Kidney (tissue), 22 donors: ENCODE data around the gene CFAP74. TPM values are rescaled to one million over a fixed set of nuclear protein-coding genes. Genes with fewer than 3 reads are reported as not detected.

ENCODE experiments used
- DNase-seq, 5 donors: peaks; one replicate each; pipeline ENCODE4 v3.0.0-alpha.2; 2013 to 2020
- FAIRE-seq: peaks from 2 replicates; lab custom pipeline; 2012; peaks lifted over from hg19 to GRCh38; lab: Jason Lieb, UNC
- H3K27ac ChIP-seq, 2 donors: one replicate each; pipeline ENCODE4 v1.7.0; 2013; ENCODE audit warnings: low read depth in 2 of 2, low read length in 2 of 2, inconsistent platforms in 1 of 2
- H3K27me3 ChIP-seq: one replicate; pipeline ENCODE4 v1.7.1; 2013; ENCODE audit warnings: low read length, inconsistent platforms; ENCODE audit not compliant: control insufficient read depth, insufficient read depth
- H3K36me3 ChIP-seq, 3 donors: one replicate each; pipeline versions ENCODE4 v1.7.0 to v1.7.1; 2013; ENCODE audit warnings: low read length in 3 of 3, control low read depth in 1 of 3, inconsistent platforms in 1 of 3; ENCODE audit not compliant: insufficient read depth in 3 of 3, control insufficient read depth in 2 of 3
- H3K4me1 ChIP-seq, 3 donors: one replicate each; pipeline versions ENCODE4 v1.7.0 to v1.7.1; 2013; ENCODE audit warnings: low read length in 3 of 3, inconsistent platforms in 1 of 3, low read depth in 1 of 3; ENCODE audit not compliant: control insufficient read depth in 2 of 3, insufficient read depth in 2 of 3
- H3K4me3 ChIP-seq, 3 donors: one replicate each; pipeline versions ENCODE4 v1.7.0 to v1.8.1; 2013; ENCODE audit warnings: low read length in 3 of 3, control low read depth in 1 of 3, inconsistent platforms in 1 of 3
- H3K9ac ChIP-seq, 3 donors: one replicate each; pipeline versions ENCODE4 v1.7.0 to v1.7.1; 2013; ENCODE audit warnings: low read length in 3 of 3, control low read depth in 1 of 3, inconsistent platforms in 1 of 3
- H3K9me3 ChIP-seq, 3 donors: one replicate each; pipeline versions ENCODE4 v1.7.0 to v1.7.1; 2013; ENCODE audit warnings: low read length in 3 of 3, control low read depth in 1 of 3, inconsistent platforms in 1 of 3; ENCODE audit not compliant: control insufficient read depth in 2 of 3, insufficient read depth in 1 of 3
- intact Hi-C: fragments of 100-400 bp; cut with DNase I; formaldehyde crosslinking; loops from one replicate; pipeline ENCODE4 v1.11.1; 2022
- long read RNA-seq, 10 donors: library from polyadenylated mRNA in 1 of 10; unstranded in 1 of 10; transcript quantifications; one replicate each; pipeline ENCODE4 v2.0.0 and lab custom pipeline, GENCODE V29; 2021 to 2026
- polyA plus RNA-seq: library from polyadenylated mRNA; stranded (reverse); fragments of 350-450 nt; fragmentation: Illumina TruSeq; extraction: RNeasy Lipid Tissue Mini Kit (QIAGEN cat#74804); gene quantifications from one replicate; pipeline ENCODE4 v1.2.3, GENCODE V29; 2014; ENCODE audit warnings: low read depth, low replicate concordance; ENCODE audit not compliant: insufficient read depth
- total RNA-seq: library from RNA; stranded (reverse); fragmentation: NEBNext Ultra II Directional; extraction: Animal tissue kit (Norgen Biotek cat#: 25700); gene quantifications from one replicate; pipeline ENCODE4 v1.2.1, GENCODE V29; 2021
- TF ChIP-seq, protein P1 (sequence below): IDR thresholded peaks from 3 replicates; pipeline ENCODE4 v1.5.1; 2012; ENCODE audit warnings: mild to moderate bottlenecking, moderate library complexity, borderline replicate concordance; ENCODE audit not compliant: insufficient read depth; ENCODE audit errors: extremely low read depth
- donor health status: control.
- donor health status: control.
- donor health status: control.
- donor health status: control.
- donor health status: control.
- donor health status: DM: yes; HTN: yes; CAD: no.
- donor health status: Normal renal cell carcinoma (clear cell type).

Gene CFAP74
- total RNA-seq (not detected), polyA plus RNA-seq (not detected)
- long read RNA-seq, donor 1: 0 reads
- long read RNA-seq, donor 2: 0 reads
- long read RNA-seq, donor 3: 0 reads
- long read RNA-seq, donor 4: 0 reads
- long read RNA-seq, donor 5: 0 reads
- long read RNA-seq, donor 6: 0 reads
- long read RNA-seq, donor 7: 0 reads
- long read RNA-seq, donor 8: 0 reads
- long read RNA-seq, donor 9: 0 reads
- long read RNA-seq, donor 10: 0 reads

DNA sequence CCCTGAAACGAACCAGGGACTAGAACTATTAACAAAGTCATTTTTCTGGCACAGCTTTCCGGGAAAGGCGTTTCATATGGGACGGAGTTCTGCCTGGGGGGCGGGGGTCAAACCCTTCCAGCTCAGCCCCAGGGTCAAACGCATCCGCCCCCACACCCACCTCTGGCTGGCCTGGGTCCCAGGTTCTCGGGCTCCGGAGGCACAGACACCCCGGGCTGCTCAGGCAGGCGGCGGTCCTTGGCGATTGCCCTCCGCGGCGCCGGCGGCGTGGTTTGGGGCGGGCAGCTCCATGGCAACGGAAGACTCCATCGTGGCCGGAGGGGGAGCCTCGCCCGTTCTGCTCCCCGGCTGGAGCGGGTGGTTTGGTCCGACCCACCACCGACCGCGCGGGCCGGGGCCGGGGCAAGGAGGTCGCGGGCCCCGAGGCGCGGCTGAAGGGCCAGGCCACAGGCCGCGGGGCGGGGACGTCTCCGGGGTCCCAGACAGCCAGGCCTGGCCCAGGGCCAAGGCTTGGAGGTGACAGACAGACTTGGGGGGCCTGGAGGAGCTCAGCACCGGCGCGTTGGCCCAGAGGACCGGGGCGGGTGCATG is at the start of gene CFAP74:
Gene CFAP74 (minus strand): TSS at position 246 of the 591 bp plus-strand sequence. CDS start 12,830 bp downstream, outside the sequence.
- intact Hi-C loops: no loop called here
- H3K9me3 ChIP-seq: no peaks in the 10 kb centered on the region
- FAIRE-seq: no peak
- H3K4me3 ChIP-seq: no peak within 1 kb of the TSS
- DNase-seq: peak in 4 of 5 donors; percentile 82 to 87 (median 82)
- TF ChIP-seq, protein P1, sequence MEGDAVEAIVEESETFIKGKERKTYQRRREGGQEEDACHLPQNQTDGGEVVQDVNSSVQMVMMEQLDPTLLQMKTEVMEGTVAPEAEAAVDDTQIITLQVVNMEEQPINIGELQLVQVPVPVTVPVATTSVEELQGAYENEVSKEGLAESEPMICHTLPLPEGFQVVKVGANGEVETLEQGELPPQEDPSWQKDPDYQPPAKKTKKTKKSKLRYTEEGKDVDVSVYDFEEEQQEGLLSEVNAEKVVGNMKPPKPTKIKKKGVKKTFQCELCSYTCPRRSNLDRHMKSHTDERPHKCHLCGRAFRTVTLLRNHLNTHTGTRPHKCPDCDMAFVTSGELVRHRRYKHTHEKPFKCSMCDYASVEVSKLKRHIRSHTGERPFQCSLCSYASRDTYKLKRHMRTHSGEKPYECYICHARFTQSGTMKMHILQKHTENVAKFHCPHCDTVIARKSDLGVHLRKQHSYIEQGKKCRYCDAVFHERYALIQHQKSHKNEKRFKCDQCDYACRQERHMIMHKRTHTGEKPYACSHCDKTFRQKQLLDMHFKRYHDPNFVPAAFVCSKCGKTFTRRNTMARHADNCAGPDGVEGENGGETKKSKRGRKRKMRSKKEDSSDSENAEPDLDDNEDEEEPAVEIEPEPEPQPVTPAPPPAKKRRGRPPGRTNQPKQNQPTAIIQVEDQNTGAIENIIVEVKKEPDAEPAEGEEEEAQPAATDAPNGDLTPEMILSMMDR: no peak
- H3K4me1 ChIP-seq: no peaks in the 10 kb centered on the region
- no peaks in the 10 kb centered on the region for H3K27me3 ChIP-seq
- no peak within 1 kb of the TSS for H3K9ac ChIP-seq
- no peaks in the 10 kb centered on the region for H3K36me3 ChIP-seq
- H3K27ac ChIP-seq: no peak within 1 kb of the TSS

- Histone ChIP-seq H3K36me3 (peaks cover 0 to 2% (median 0%) of the 10 kb centered on the region in 3 donors), H3K4me3 (no peak overlapping the region), H3K9me3 (no peaks in the 10 kb centered on the region), H3K4me1 (peaks cover 0 to 11% (median 5%) of the 10 kb centered on the region in 3 donors), H3K9ac (no peak overlapping the region), H3K27me3 (peaks cover 2% of the 10 kb centered on the region), H3K27ac (no peak overlapping the region)
- TF ChIP-seq, protein P1: no peak
- intact Hi-C loops: no loop called here
- FAIRE-seq (no peak), DNase-seq (peak in 1 of 5 donors; percentile 47)
Measured at GRCh38 chr1:2053217-2053616, 49.6 kb upstream of the CFAP74 start.

- peaks cover 0 to 2% (median 0%) of the 10 kb centered on the region in 3 donors for H3K36me3 ChIP-seq
- DNase-seq (peak in 1 of 5 donors; percentile 49), FAIRE-seq (no peak)
- no peaks in the 10 kb centered on the region for H3K9me3 ChIP-seq
- TF ChIP-seq, protein P1: no peak
- no peak overlapping the region for H3K9ac ChIP-seq
- H3K27ac ChIP-seq: no peak overlapping the region
- H3K4me3 ChIP-seq: peak overlapping the region in 1 of 3 donors; percentile 68
- peaks cover 2% of the 10 kb centered on the region for H3K27me3 ChIP-seq
- peaks cover 0 to 11% (median 5%) of the 10 kb centered on the region in 3 donors for H3K4me1 ChIP-seq
- intact Hi-C loops: no loop called here
Measured at GRCh38 chr1:2052756-2053155, 49.2 kb upstream of the CFAP74 start.
